Prostate gland (tissue), 2 donors: ENCODE results near the gene RINL. TPM values are rescaled to one million over a fixed set of nuclear protein-coding genes. Genes with fewer than 3 reads are reported as not detected.

Experiments
- DNase-seq: peaks from one replicate; pipeline ENCODE4 v3.0.0-alpha.2; 2019; ENCODE audit warnings: low spot score
- H3K27ac ChIP-seq, 2 donors: fragments of 200-600 bp; sonication (generic); 2 replicates each; pipeline ENCODE4 v1.5.1; 2017 to 2019
- H3K27me3 ChIP-seq: fragments of 200-600 bp; sonication (generic); replicated peaks from 2 replicates; pipeline ENCODE4 v1.5.1; 2019; ENCODE audit not compliant: insufficient read depth
- H3K36me3 ChIP-seq, 2 donors: fragments of 200-600 bp; sonication (generic); 1 replicate in 1 of 2; 2 replicates in 1 of 2; pipeline versions ENCODE4 v1.5.1 to v1.8.1; 2017 to 2019
- H3K4me1 ChIP-seq: fragments of 200-600 bp; sonication (generic); replicated peaks from 2 replicates; pipeline ENCODE4 v1.5.1; 2019
- H3K4me3 ChIP-seq, 2 donors: fragments of 200-600 bp; sonication (generic); 2 replicates each; pipeline ENCODE4 v1.5.1; 2017 to 2019
- H3K9me3 ChIP-seq: fragments of 200-600 bp; sonication (generic); 2 replicates; pipeline ENCODE4 v1.5.1; 2017
- CTCF ChIP-seq, 4 experiments: fragments of 200-600 bp in 2 of 4; fragments of 450-650 bp in 2 of 4; sonication (generic) in 2 of 4; IDR thresholded peaks; 1 replicate in 3 of 4; 2 replicates in 1 of 4; pipeline ENCODE4 v1.5.1; 2016 to 2019; ENCODE audit warnings: antibody characterized with exemption in 4 of 4, mild to moderate bottlenecking in 2 of 4, moderate library complexity in 2 of 4
- POLR2A ChIP-seq: fragments of 450-650 bp; IDR thresholded peaks from one replicate; pipeline ENCODE4 v1.6.1; 2016; ENCODE audit warnings: antibody characterized with exemption, mild to moderate bottlenecking
- POLR2AphosphoS5 ChIP-seq: sonication (generic); formaldehyde crosslinking; IDR thresholded peaks from one replicate; pipeline ENCODE4 v1.6.1; 2017; ENCODE audit warnings: antibody characterized with exemption
- WGBS: methylation state at CpG from one replicate; pipeline ENCODE4 v1.1.5; 2018; 5-methylcytosine and 5-hydroxymethylcytosine counted together
- intact Hi-C: fragments of 100-400 bp; cut with DNase I; formaldehyde crosslinking; loops from one replicate; pipeline ENCODE4 v1.14.2; 2022
- total RNA-seq, 2 donors: library from RNA; depleted of rRNA; stranded (reverse); fragments of >200 nt; gene quantifications; one replicate each; pipeline ENCODE4 v1.1.0, GENCODE V29; 2016

RINL gene
- total RNA-seq, 2 donors from 2014 or later = 3.1 to 10.2 TPM

- Histone ChIP-seq H3K9me3 (no peaks in the 10 kb centered on the region), H3K4me1 (no peaks in the 10 kb centered on the region), H3K4me3 (no peak overlapping the region), H3K27me3 (no peaks in the 10 kb centered on the region), H3K27ac (no peak overlapping the region), H3K36me3 (no peaks in the 10 kb centered on the region)
- DNase-seq = no peak
- WGBS = 77% methylated on average over 14 of the region's 14 CpGs
- intact Hi-C loops = no loop called here
- TF ChIP-seq CTCF (IDR thresholded peaks at IDR 0.05) (no peak), POLR2AphosphoS5 (no peak), POLR2A (no peak)
Observed at GRCh38 chr19:38920602-38921419, 42.7 kb upstream of the RINL start.

GRCh38 chr19:38919837-38920601 is 41.9 kb upstream of the RINL start:
- TF ChIP-seq CTCF (IDR thresholded peaks at IDR 0.05) (no peak), POLR2A (no peak), POLR2AphosphoS5 (no peak)
- DNase-seq = no peak
- no peaks in the 10 kb centered on the region for H3K36me3 ChIP-seq
- intact Hi-C loops = no loop called here
- H3K4me1 ChIP-seq = no peaks in the 10 kb centered on the region
- H3K9me3 ChIP-seq = no peaks in the 10 kb centered on the region
- H3K27me3 ChIP-seq = no peaks in the 10 kb centered on the region
- 62% methylated on average over 21 of the region's 21 CpGs for WGBS
- no peak overlapping the region for H3K4me3 ChIP-seq
- no peak overlapping the region for H3K27ac ChIP-seq

GRCh38 chr19:38918526-38918925 is 40.5 kb upstream of the RINL start:
- WGBS = 77% methylated on average over 6 of the region's 10 CpGs
- intact Hi-C loops = no loop called here
- Histone ChIP-seq H3K27me3 (no peaks in the 10 kb centered on the region), H3K36me3 (no peaks in the 10 kb centered on the region), H3K9me3 (no peaks in the 10 kb centered on the region), H3K27ac (no peak overlapping the region), H3K4me1 (no peaks in the 10 kb centered on the region), H3K4me3 (no peak overlapping the region)
- TF ChIP-seq POLR2A = no peak
- TF ChIP-seq POLR2AphosphoS5 = no peak
- no peak for TF ChIP-seq CTCF (IDR thresholded peaks at IDR 0.05)
- DNase-seq = no peak

GRCh38 chr19:38917921-38918491 is 39.9 kb upstream of the RINL start:
- 74% methylated on average over 12 of the region's 13 CpGs for WGBS
- Histone ChIP-seq H3K36me3 (no peaks in the 10 kb centered on the region), H3K27me3 (no peaks in the 10 kb centered on the region), H3K4me1 (no peaks in the 10 kb centered on the region), H3K9me3 (no peaks in the 10 kb centered on the region), H3K4me3 (no peak overlapping the region), H3K27ac (no peak overlapping the region)
- intact Hi-C loops = no loop called here
- no peak for TF ChIP-seq POLR2AphosphoS5
- TF ChIP-seq POLR2A = no peak
- no peak for TF ChIP-seq CTCF (IDR thresholded peaks at IDR 0.05)
- no peak for DNase-seq
